PC-3 (cell line): Measurements from ENCODE around the gene EBLN2.

ENCODE experiments used
- CTCF ChIP-seq: fragments of 300-600 bp; sonication (generic); conservative IDR thresholded peaks from 2 replicates; pipeline ENCODE4 v1.5.1; 2017; ENCODE audit warnings: antibody characterized with exemption, low read depth, mild to moderate bottlenecking, low read length
- EZH2phosphoT487 ChIP-seq: fragments of 300-600 bp; sonication (generic); IDR thresholded peaks from 2 replicates; pipeline ENCODE4 v1.6.1; 2018; ENCODE audit warnings: mild to moderate bottlenecking, antibody characterized with exemption, low read length, borderline replicate concordance

GRCh38 chr3:73107215-73107614 is 45.8 kb downstream of the EBLN2 start:
- TF ChIP-seq CTCF, result no peak
- no peak for TF ChIP-seq EZH2phosphoT487
